ENCODE measurements around the gene GRK5.

GRK5 gene

DNA sequence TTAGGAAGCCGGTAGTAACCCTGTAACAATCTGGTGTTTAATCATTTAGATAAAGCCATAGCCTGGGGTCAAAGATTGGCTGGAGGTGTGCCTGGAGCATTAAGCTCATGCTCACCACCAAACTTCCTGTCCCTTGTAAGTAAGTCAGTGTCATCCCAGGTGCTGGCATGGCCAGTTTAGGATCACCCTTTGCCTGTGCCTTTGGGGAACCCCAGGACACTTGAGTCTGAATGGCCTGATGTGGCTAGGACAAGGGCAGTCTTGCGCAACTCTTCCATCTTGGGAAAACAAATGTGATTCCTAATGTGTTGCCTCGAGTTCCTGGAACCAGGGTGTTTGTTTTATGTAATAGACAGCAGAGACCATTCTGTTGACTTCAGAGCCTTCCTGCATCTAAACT is 154.8 kb downstream of the GRK5 start:
- ChIA-PET POLR2A (interaction anchor here (1.2 kb wide), 1 partner anchor 9 kb away, joined by 3 read pairs; no protein-coding TSS in a partner anchor), CTCF (no interaction called here)
- TF ChIP-seq HDGF (IDR thresholded peaks at IDR 0.05; ENCODE audit: borderline replicate concordance) (no peak), FOXA1 (IDR thresholded peaks at IDR 0.05) (no peak), FOXM1 (IDR thresholded peaks at IDR 0.05; ENCODE audit: borderline replicate concordance) (no peak), BHLHE40 (IDR thresholded peaks at IDR 0.05; ENCODE audit: borderline replicate concordance) (no peak), L3MBTL2 (conservative IDR thresholded peaks at IDR 0.05) (no peak), ZNF384 (IDR thresholded peaks at IDR 0.05) (no peak), ARNT (IDR thresholded peaks at IDR 0.05) (no peak), FOXK2 (IDR thresholded peaks at IDR 0.05) (no peak), SUZ12 (IDR thresholded peaks at IDR 0.05) (no peak), ELF4 (IDR thresholded peaks at IDR 0.05) (no peak), PKNOX1 (IDR thresholded peaks at IDR 0.05) (no peak), CTBP1 (IDR thresholded peaks at IDR 0.05; ENCODE audit: borderline replicate concordance) (no peak), SP1 (IDR thresholded peaks at IDR 0.05) (no peak)
- no peak for DNase-seq (ENCODE audit: extremely low spot score)

DNA sequence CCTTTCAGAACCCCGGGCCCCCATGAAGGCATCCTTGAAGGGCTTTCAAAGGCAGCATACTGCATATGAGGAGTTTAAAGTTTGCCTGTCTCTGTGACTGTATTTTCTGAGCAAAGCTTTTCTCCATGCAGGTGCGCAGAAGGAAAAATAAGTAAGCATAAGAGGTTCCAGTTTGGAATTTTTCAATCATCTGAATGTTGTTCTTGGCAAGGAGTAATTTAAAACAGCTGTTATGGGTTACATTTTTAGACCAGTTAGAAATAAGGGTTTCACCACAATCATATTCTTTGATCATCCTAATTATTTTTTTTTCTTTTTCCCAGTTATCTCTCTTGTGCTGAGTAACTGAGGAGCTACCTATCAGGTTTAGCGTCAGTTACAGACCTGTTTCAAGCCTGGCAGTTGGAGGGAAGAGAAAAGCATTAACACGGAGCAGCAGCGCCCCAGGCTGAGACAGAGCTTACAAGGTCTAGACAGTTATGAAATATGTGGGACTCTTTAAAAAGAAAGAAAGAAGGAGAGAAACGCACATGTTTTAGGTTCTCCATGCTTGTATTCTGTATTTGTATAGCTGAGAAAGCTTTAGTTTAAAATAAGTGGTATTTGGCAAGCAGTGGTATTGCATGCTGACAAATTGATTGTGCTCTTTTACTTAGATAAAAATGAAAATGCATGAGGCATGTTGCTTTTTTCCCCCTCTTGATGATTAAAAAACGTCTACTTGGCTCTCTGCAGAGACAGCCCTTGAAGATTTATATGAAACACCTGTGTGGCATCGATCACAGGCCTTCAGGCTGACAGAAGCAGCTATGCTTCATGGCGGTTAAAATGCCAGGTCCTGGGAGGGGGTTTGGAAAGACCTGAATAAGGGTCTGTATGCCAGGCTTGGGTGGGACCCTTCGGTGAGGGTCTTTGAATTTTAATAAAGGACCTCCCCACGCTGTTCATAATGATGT is 157.6 kb downstream of the GRK5 start:
- DNase-seq (ENCODE audit: extremely low spot score), result no peak
- CTCF ChIA-PET, result interaction anchor here (0.7 to 1.8 kb wide), 3 partner anchors 32 to 166 kb away, joined by 3 to 5 read pairs (median 3); partner anchors contain the start of gene GRK5
- POLR2A ChIA-PET, result no interaction called here

DNA sequence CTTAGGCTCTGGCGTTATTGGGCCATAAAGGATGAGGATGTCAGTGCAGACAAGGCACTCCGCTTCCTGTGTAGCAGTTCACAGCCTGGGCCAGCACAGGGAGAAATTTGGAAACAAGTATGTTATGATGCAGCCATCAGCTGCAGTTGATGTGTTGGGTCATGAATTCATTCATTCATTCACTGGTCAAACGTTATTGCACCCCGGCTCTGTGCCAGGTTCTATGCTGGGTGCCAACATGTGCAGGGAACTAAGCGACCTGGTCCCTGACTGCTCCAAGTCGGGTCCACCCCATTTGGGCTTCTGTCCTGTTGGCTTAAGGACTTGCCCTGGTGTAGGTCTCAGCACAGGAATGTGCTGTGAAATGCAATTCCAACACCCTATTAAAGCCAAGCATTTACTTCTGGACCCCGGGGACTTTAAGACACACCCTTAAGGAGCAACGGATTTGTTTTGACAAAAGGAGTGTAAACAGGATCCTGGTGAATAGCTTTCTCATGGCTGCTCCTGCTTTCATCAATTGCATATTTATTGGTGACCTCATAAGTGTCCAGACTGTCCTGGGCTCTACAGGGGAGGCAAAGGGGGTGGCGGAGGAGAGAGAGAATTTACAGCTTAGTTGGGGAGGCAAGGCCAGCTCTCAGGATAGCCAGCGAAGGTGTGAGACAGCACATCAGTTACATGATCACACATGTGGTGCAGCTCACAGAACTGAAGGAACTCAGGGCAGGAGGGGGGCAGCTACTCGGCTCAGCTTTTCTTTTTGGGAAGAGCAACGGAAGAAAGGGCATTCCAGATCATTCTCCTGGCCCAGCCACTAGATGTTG is 158.6 kb downstream of the GRK5 start:
- ChIA-PET POLR2A (no interaction called here), CTCF (interaction anchor here (1.0 kb wide), 1 partner anchor 33 kb away, joined by 3 read pairs; no protein-coding TSS in a partner anchor)
- DNase-seq (ENCODE audit: extremely low spot score), result no peak
- TF ChIP-seq L3MBTL2 (conservative IDR thresholded peaks at IDR 0.05) (no peak), ELF4 (IDR thresholded peaks at IDR 0.05) (no peak), FOXA1 (IDR thresholded peaks at IDR 0.05) (no peak), ARNT (IDR thresholded peaks at IDR 0.05) (no peak), ZNF384 (IDR thresholded peaks at IDR 0.05) (no peak), HDGF (IDR thresholded peaks at IDR 0.05; ENCODE audit: borderline replicate concordance) (no peak), TARDBP (IDR thresholded peaks at IDR 0.05) (no peak), FOXM1 (IDR thresholded peaks at IDR 0.05; ENCODE audit: borderline replicate concordance) (no peak), SUZ12 (IDR thresholded peaks at IDR 0.05) (no peak), FOXK2 (IDR thresholded peaks at IDR 0.05) (no peak), NFRKB (IDR thresholded peaks at IDR 0.05) (no peak), PKNOX1 (IDR thresholded peaks at IDR 0.05) (no peak), LEF1 (IDR thresholded peaks at IDR 0.05; ENCODE audit: borderline replicate concordance) (no peak)

More for the DNA sequence above, 157.6 kb downstream of the GRK5 start:
- TF ChIP-seq NFRKB (IDR thresholded peaks at IDR 0.05), result no peak
- TF ChIP-seq FOXA1 (IDR thresholded peaks at IDR 0.05), result no peak
- TF ChIP-seq ARNT (IDR thresholded peaks at IDR 0.05), result no peak
- TF ChIP-seq SUZ12 (IDR thresholded peaks at IDR 0.05), result no peak
- TF ChIP-seq TARDBP (IDR thresholded peaks at IDR 0.05), result no peak
- TF ChIP-seq BHLHE40 (IDR thresholded peaks at IDR 0.05; ENCODE audit: borderline replicate concordance), result no peak
- no peak for TF ChIP-seq FOXK2 (IDR thresholded peaks at IDR 0.05)
- no peak for TF ChIP-seq ZNF384 (IDR thresholded peaks at IDR 0.05)
- TF ChIP-seq CTBP1 (IDR thresholded peaks at IDR 0.05; ENCODE audit: borderline replicate concordance), result no peak
- no peak for TF ChIP-seq LEF1 (IDR thresholded peaks at IDR 0.05; ENCODE audit: borderline replicate concordance)
- no peak for TF ChIP-seq ELF4 (IDR thresholded peaks at IDR 0.05)
- no peak for TF ChIP-seq HDGF (IDR thresholded peaks at IDR 0.05; ENCODE audit: borderline replicate concordance)
- no peak for TF ChIP-seq PKNOX1 (IDR thresholded peaks at IDR 0.05)
- no peak for TF ChIP-seq SP1 (IDR thresholded peaks at IDR 0.05)

DNA sequence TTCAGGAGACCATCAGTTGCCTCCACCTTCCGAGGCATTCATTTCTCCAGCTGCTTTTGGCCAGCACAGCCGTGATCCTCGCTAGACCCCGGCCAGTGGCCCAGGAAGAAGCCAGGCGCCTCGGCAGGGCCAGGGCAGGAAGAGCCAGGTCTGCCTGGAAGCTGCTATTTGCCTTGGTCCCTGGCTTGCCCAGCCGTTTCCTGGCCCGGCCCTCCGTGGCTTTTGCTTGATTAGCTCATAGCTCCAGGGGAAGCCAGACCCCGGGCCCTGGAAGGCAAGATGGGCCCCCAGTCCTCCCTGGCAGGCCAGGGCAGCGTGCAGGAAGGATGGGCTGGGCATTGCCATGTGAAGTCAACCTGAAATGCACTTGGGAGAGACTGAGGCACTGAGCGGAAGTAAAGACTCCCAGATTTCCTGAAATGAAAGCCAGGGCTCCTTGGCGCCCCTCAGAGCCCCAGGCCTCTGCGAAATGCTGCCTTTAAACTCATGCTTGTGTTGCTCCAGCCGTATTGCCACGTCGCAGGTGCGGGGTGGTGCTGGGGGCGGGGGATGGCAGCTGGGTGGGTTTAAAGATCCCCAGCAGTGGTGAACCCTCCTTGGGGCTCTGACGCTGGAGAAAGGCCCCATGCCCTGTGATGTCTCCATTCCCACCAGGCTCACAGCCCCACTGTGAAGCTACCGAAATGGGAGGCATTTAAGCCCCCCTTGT is 160.6 kb downstream of the GRK5 start:
- CTCF ChIA-PET, result no interaction called here
- DNase-seq (ENCODE audit: extremely low spot score), result no peak
- POLR2A ChIA-PET, result no interaction called here
- TF ChIP-seq FOXK2 (IDR thresholded peaks at IDR 0.05), result no peak
- no peak for TF ChIP-seq LEF1 (IDR thresholded peaks at IDR 0.05; ENCODE audit: borderline replicate concordance)
- no peak for TF ChIP-seq NFRKB (IDR thresholded peaks at IDR 0.05)
- TF ChIP-seq CTBP1 (IDR thresholded peaks at IDR 0.05; ENCODE audit: borderline replicate concordance), result no peak
- TF ChIP-seq SP1 (IDR thresholded peaks at IDR 0.05), result no peak
- TF ChIP-seq TARDBP (IDR thresholded peaks at IDR 0.05), result no peak
- TF ChIP-seq ELF4 (IDR thresholded peaks at IDR 0.05), result no peak
- TF ChIP-seq BHLHE40 (IDR thresholded peaks at IDR 0.05; ENCODE audit: borderline replicate concordance), result no peak
- no peak for TF ChIP-seq FOXA1 (IDR thresholded peaks at IDR 0.05)
- no peak for TF ChIP-seq FOXM1 (IDR thresholded peaks at IDR 0.05; ENCODE audit: borderline replicate concordance)
- TF ChIP-seq ARNT (IDR thresholded peaks at IDR 0.05), result no peak
- TF ChIP-seq HDGF (IDR thresholded peaks at IDR 0.05; ENCODE audit: borderline replicate concordance), result no peak
- no peak for TF ChIP-seq PKNOX1 (IDR thresholded peaks at IDR 0.05)
- no peak for TF ChIP-seq L3MBTL2 (conservative IDR thresholded peaks at IDR 0.05)
- TF ChIP-seq SUZ12 (IDR thresholded peaks at IDR 0.05), result no peak
- TF ChIP-seq ZNF384 (IDR thresholded peaks at IDR 0.05), result no peak

All from HEK293T (cell line).